Fibroblast of lung (primary cell): ENCODE data around the gene PACSIN1. TPM values are rescaled to one million over a fixed set of nuclear protein-coding genes. Genes with fewer than 3 reads are reported as not detected.

Source experiments
- DNase-seq, 2 donors: peaks; one replicate each; pipeline versions ENCODE4 v3.0.0 to v3.0.0-alpha.2; 2010; ENCODE audit warnings: low read depth in 2 of 2
- H2AFZ ChIP-seq: 2 replicates; pipeline ENCODE4 v1.5.1; 2012; ENCODE audit warnings: low read length, control low read depth, inconsistent platforms
- H3K27ac ChIP-seq: 2 replicates; pipeline ENCODE4 v1.5.1; 2011; ENCODE audit warnings: low read length, control low read depth; ENCODE audit not compliant: insufficient read depth
- H3K27me3 ChIP-seq: 2 replicates; pipeline ENCODE4 v1.5.1; 2011; ENCODE audit warnings: mild to moderate bottlenecking, low read length; ENCODE audit not compliant: control insufficient read depth, insufficient read depth
- H3K36me3 ChIP-seq: 2 replicates; pipeline ENCODE4 v1.5.1; 2011; ENCODE audit warnings: low read length; ENCODE audit not compliant: control insufficient read depth, insufficient read depth
- H3K4me1 ChIP-seq: 2 replicates; pipeline ENCODE4 v1.5.1; 2011; ENCODE audit warnings: low read length; ENCODE audit not compliant: control insufficient read depth, insufficient read depth; ENCODE audit errors: extremely low read depth
- H3K4me2 ChIP-seq: 2 replicates; pipeline ENCODE4 v1.5.1; 2011; ENCODE audit warnings: low read length, control low read depth; ENCODE audit not compliant: insufficient read depth; ENCODE audit errors: extremely low read depth
- H3K4me3 ChIP-seq, 4 experiments: fragments of 200-600 bp in 1 of 4; sonication (generic) in 1 of 4; replicated peaks in 1 of 4; 2 replicates each; pipeline ENCODE4 v1.5.1; 2011 to 2016; ENCODE audit warnings: low read length in 4 of 4, low read depth in 3 of 4, mild to moderate bottlenecking in 3 of 4, control low read depth in 2 of 4, inconsistent platforms in 1 of 4, mixed read lengths in 1 of 4; ENCODE audit not compliant: insufficient read depth in 1 of 4; ENCODE audit errors: control extremely low read depth in 1 of 4
- H3K79me2 ChIP-seq: 2 replicates; pipeline ENCODE4 v1.5.1; 2012; ENCODE audit warnings: mild to moderate bottlenecking, low read length, inconsistent platforms; ENCODE audit not compliant: control insufficient read depth, insufficient read depth
- H3K9ac ChIP-seq: 2 replicates; pipeline ENCODE4 v1.5.1; 2011; ENCODE audit warnings: mild to moderate bottlenecking, low read length, control low read depth; ENCODE audit not compliant: insufficient read depth
- H3K9me3 ChIP-seq: 2 replicates; pipeline ENCODE4 v1.5.1; 2012; ENCODE audit warnings: low read depth, low read length; ENCODE audit not compliant: control insufficient read depth, insufficient read depth
- H4K20me1 ChIP-seq: 2 replicates; pipeline ENCODE4 v1.5.1; 2011; ENCODE audit warnings: low read length; ENCODE audit not compliant: control insufficient read depth, insufficient read depth; ENCODE audit errors: extremely low read depth
- EZH2 ChIP-seq: IDR thresholded peaks from 2 replicates; pipeline ENCODE4 v1.5.1; 2012; ENCODE audit warnings: low read length, control low read depth, mild to moderate bottlenecking; ENCODE audit errors: missing control alignments
- polyA plus RNA-seq, 2 donors: library from polyadenylated mRNA; depleted of rRNA in 1 of 2; stranded (reverse) in 1 of 2; unstranded in 1 of 2; fragments of >200 nt; gene quantifications; 2 replicates each; pipeline ENCODE4 v1.2.1, GENCODE V29; 2011 to 2012; ENCODE audit warnings: missing spikeins in 1 of 2
- total RNA-seq: library from RNA; depleted of rRNA; stranded (reverse); fragments of >200 nt; gene quantifications from 2 replicates; pipeline ENCODE4 v1.2.1, GENCODE V29; 2014
- TF ChIP-seq, protein P1 (sequence below), 2 donors: IDR thresholded peaks in 1 of 2; conservative IDR thresholded peaks in 1 of 2; 1 replicate in 1 of 2; 2 replicates in 1 of 2; pipeline ENCODE4 v1.5.1; 2011 to 2012; ENCODE audit warnings: low read length in 2 of 2, control low read depth in 1 of 2, inconsistent platforms in 1 of 2, low read depth in 1 of 2, mild to moderate bottlenecking in 1 of 2

Gene PACSIN1
- total and polyA plus RNA-seq, 2 donors (not counting 1 experiment from before 2014, with no cell fraction given) = under 0.01 TPM; not detected in 1

DNA sequence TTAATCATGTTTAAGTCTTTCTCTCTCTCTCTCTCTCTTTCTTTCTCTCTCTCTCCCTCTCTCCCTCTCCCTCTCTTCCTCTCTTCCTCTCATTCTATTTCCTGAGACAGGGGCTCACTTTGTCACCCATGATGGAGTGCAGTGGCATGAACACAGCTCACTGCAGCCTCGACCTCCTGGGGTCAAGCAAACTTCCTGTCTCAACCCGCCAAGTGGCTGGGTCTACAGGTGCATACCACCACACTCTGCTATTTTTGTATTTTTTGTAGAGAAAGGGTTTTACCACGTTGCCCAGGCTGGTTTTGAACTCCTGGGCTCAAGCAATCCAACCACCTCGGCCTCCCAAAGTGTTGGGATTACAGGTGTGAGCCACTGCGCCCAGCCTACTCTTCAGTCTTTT, 24.4 kb upstream of the PACSIN1 start:
- H3K36me3 ChIP-seq = no peaks in the 10 kb centered on the region
- DNase-seq = no peak
- no peaks in the 10 kb centered on the region for H3K4me1 ChIP-seq
- H3K4me2 ChIP-seq = no peak overlapping the region
- H3K27ac ChIP-seq = no peak overlapping the region
- H3K79me2 ChIP-seq = no peaks in the 10 kb centered on the region
- TF ChIP-seq, protein P1, sequence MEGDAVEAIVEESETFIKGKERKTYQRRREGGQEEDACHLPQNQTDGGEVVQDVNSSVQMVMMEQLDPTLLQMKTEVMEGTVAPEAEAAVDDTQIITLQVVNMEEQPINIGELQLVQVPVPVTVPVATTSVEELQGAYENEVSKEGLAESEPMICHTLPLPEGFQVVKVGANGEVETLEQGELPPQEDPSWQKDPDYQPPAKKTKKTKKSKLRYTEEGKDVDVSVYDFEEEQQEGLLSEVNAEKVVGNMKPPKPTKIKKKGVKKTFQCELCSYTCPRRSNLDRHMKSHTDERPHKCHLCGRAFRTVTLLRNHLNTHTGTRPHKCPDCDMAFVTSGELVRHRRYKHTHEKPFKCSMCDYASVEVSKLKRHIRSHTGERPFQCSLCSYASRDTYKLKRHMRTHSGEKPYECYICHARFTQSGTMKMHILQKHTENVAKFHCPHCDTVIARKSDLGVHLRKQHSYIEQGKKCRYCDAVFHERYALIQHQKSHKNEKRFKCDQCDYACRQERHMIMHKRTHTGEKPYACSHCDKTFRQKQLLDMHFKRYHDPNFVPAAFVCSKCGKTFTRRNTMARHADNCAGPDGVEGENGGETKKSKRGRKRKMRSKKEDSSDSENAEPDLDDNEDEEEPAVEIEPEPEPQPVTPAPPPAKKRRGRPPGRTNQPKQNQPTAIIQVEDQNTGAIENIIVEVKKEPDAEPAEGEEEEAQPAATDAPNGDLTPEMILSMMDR (conservative IDR thresholded peaks at IDR 0.05 in 1 of 2, IDR thresholded peaks at IDR 0.05 in 1 of 2; ENCODE audit: low read depth in 1 of 2, low read length in 2 of 2) = no peak
- TF ChIP-seq EZH2 = no peak
- no peaks in the 10 kb centered on the region for H3K9me3 ChIP-seq
- peaks cover 5% of the 10 kb centered on the region for H3K27me3 ChIP-seq
- H3K9ac ChIP-seq = no peak overlapping the region
- no peak overlapping the region for H3K4me3 ChIP-seq
- H2AFZ ChIP-seq = no peak overlapping the region
- H4K20me1 ChIP-seq = no peaks in the 10 kb centered on the region

DNA sequence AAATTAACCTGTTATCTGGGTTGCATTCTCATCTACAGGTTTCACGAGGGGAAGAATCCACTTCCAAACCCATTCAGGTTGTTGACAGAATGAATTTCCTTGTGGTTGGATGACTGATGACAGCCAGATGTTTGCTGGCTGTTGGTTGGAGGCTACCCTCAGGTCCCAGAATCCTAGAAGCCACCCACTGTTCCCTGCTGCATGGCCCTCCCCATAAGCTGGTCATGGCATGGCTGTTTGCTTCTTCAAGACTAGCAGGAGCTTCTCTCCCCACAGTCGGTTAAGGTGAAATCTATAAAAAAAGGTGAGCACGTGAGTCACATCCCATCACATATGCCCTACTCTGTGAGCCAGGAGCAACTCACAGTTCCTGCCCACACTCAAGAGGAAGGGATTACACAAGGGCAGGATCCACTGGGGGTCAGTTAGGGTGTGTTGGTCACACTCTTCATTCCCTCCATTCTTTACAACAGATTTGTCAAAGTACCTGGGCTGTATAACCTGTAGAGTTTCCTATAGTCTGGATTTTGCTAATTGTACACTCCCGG, 20.5 kb upstream of the PACSIN1 start:
- no peak for TF ChIP-seq EZH2
- TF ChIP-seq, protein P1 (conservative IDR thresholded peaks at IDR 0.05 in 1 of 2, IDR thresholded peaks at IDR 0.05 in 1 of 2; ENCODE audit: low read depth in 1 of 2, low read length in 2 of 2) = no peak
- Histone ChIP-seq H3K4me3 (no peak overlapping the region), H2AFZ (no peak overlapping the region), H3K27ac (no peak overlapping the region), H3K79me2 (no peaks in the 10 kb centered on the region), H4K20me1 (no peaks in the 10 kb centered on the region), H3K9me3 (no peaks in the 10 kb centered on the region), H3K36me3 (no peaks in the 10 kb centered on the region), H3K4me1 (no peaks in the 10 kb centered on the region), H3K4me2 (no peak overlapping the region), H3K27me3 (peaks cover 8% of the 10 kb centered on the region), H3K9ac (no peak overlapping the region)
- no peak for DNase-seq

DNA sequence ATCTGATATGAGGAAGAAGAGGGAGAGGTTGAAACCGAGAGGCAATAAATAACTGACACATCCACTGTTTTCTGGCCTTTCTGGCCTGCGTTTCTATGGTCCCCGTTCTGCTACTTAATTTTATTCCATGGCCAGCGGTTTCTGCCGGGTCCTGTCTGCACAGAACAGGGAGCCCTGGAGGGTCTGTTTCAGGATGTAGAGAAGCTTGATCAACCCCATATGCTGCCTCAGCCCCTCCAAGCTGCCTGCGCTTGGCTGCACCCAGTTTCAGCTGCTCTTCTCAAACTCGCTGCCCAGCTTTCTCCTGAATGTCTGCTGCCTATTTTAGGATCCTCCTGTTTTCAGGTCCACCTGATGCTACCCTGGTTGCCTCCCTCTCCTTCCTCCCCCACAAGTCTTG, 18.5 kb upstream of the PACSIN1 start:
- no peak for TF ChIP-seq EZH2
- TF ChIP-seq, protein P1 (conservative IDR thresholded peaks at IDR 0.05 in 1 of 2, IDR thresholded peaks at IDR 0.05 in 1 of 2; ENCODE audit: low read depth in 1 of 2, low read length in 2 of 2) = no peak
- Histone ChIP-seq H4K20me1 (no peaks in the 10 kb centered on the region), H3K4me2 (no peak overlapping the region), H3K36me3 (no peaks in the 10 kb centered on the region), H3K79me2 (no peaks in the 10 kb centered on the region), H3K4me3 (no peak overlapping the region), H3K4me1 (no peaks in the 10 kb centered on the region), H3K9ac (no peak overlapping the region), H2AFZ (no peak overlapping the region), H3K27ac (no peak overlapping the region), H3K27me3 (peaks cover 8% of the 10 kb centered on the region), H3K9me3 (no peaks in the 10 kb centered on the region)
- DNase-seq = no peak
